Thyroid gland (tissue), 4 donors: ENCODE measurements around the gene ARPP21.

ENCODE experiments used
- CTCF ChIP-seq, 6 experiments: fragments of 200-600 bp in 3 of 6; fragments of 450-650 bp in 3 of 6; sonication (generic) in 3 of 6; IDR thresholded peaks; one replicate each; pipeline ENCODE4 v1.5.1; 2016 to 2019; ENCODE audit warnings: antibody characterized with exemption in 6 of 6, mild to moderate bottlenecking in 2 of 6, inconsistent platforms in 1 of 6, moderate library complexity in 1 of 6
- POLR2A ChIP-seq, 2 donors: fragments of 450-650 bp; IDR thresholded peaks; one replicate each; pipeline ENCODE4 v1.6.1; 2017; ENCODE audit warnings: antibody characterized with exemption in 2 of 2, mild to moderate bottlenecking in 2 of 2, moderate library complexity in 1 of 2

DNA sequence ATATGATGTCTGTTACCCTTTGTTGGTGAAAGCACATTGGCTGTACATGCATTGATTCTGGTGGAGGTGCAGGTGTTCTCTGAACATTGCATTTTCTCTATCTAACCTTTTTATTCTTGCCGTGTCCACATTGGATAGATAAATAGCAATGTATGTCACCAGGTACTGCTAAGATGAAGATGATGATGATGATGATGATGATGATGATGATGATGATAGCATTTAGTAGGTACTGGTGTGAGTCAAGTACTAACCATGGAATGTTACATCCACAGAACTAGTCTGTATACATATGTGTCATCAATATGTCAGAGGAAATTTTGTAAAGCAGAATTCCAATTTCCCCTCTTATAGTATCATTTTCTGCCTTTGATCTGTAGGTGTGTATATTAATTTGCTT, 36.3 kb downstream of the ARPP21 start:
- TF ChIP-seq CTCF (IDR thresholded peaks at IDR 0.05), result no peak
- no peak for TF ChIP-seq POLR2A (IDR thresholded peaks at IDR 0.05)
